Liver (tissue), 9 donors: Measurements from ENCODE around the gene GMPR. TPM values are rescaled to one million over a fixed set of nuclear protein-coding genes. Genes with fewer than 3 reads are reported as not detected.

Source experiments
- DNase-seq: peaks from one replicate; pipeline ENCODE4 v3.0.0-alpha.2; 2017; ENCODE audit warnings: low spot score
- H3K27ac ChIP-seq, 2 donors: one replicate each; pipeline ENCODE4 v1.7.0; 2013; ENCODE audit warnings: inconsistent platforms in 2 of 2, low read length in 2 of 2, control low read depth in 1 of 2, low read depth in 1 of 2, mild to moderate bottlenecking in 1 of 2
- H3K27me3 ChIP-seq, 4 donors: one replicate each; pipeline versions ENCODE4 v1.6.1 to v1.7.0; 2013; ENCODE audit warnings: low read length in 3 of 4, inconsistent platforms in 1 of 4, mild to moderate bottlenecking in 1 of 4, moderate library complexity in 1 of 4; ENCODE audit not compliant: control insufficient read depth in 4 of 4, insufficient read depth in 4 of 4
- H3K36me3 ChIP-seq, 4 donors: one replicate each; pipeline versions ENCODE4 v1.6.1 to v1.7.0; 2013; ENCODE audit warnings: low read length in 3 of 4, mild to moderate bottlenecking in 3 of 4, low read depth in 1 of 4, moderate library complexity in 1 of 4; ENCODE audit not compliant: control insufficient read depth in 4 of 4, insufficient read depth in 3 of 4
- H3K4me1 ChIP-seq, 4 donors: one replicate each; pipeline versions ENCODE4 v1.6.1 to v1.7.0; 2013; ENCODE audit warnings: low read length in 3 of 4, mild to moderate bottlenecking in 3 of 4, moderate library complexity in 1 of 4; ENCODE audit not compliant: control insufficient read depth in 4 of 4, insufficient read depth in 4 of 4
- H3K4me3 ChIP-seq, 3 donors: one replicate each; pipeline versions ENCODE4 v1.6.1 to v1.7.0; 2013; ENCODE audit warnings: low read length in 3 of 3, control low read depth in 1 of 3, low read depth in 1 of 3, mild to moderate bottlenecking in 1 of 3
- H3K9ac ChIP-seq, 2 donors: one replicate each; pipeline ENCODE4 v1.7.0; 2013; ENCODE audit warnings: low read length in 2 of 2, mild to moderate bottlenecking in 2 of 2, moderate library complexity in 2 of 2, control low read depth in 1 of 2, low read depth in 1 of 2
- H3K9me3 ChIP-seq, 4 donors: one replicate each; pipeline versions ENCODE4 v1.6.1 to v1.7.0; 2013; ENCODE audit warnings: low read length in 3 of 4; ENCODE audit not compliant: control insufficient read depth in 4 of 4
- ATF3 ChIP-seq: IDR thresholded peaks from 2 replicates; pipeline ENCODE4 v1.6.1; 2016; ENCODE audit warnings: antibody characterized with exemption
- CTCF ChIP-seq: fragments of 150-350 bp; IDR thresholded peaks from 2 replicates; pipeline ENCODE4 v1.5.1; 2017; ENCODE audit warnings: improper control_type of control experiment, low read depth, low read length; ENCODE audit not compliant: missing input control
- EGR1 ChIP-seq, 2 donors: IDR thresholded peaks; 2 replicates each; pipeline ENCODE4 v1.6.1; 2016 to 2018; ENCODE audit warnings: antibody characterized with exemption in 2 of 2, low read depth in 2 of 2
- FOXA1 ChIP-seq: IDR thresholded peaks from 2 replicates; pipeline ENCODE4 v1.6.1; 2016; ENCODE audit warnings: antibody characterized with exemption
- FOXA2 ChIP-seq: IDR thresholded peaks from 2 replicates; pipeline ENCODE4 v1.6.1; 2016; ENCODE audit warnings: antibody characterized with exemption
- GABPA ChIP-seq, 2 donors: IDR thresholded peaks in 1 of 2; conservative IDR thresholded peaks in 1 of 2; 2 replicates each; pipeline ENCODE4 v1.6.1; 2016; ENCODE audit warnings: antibody characterized with exemption in 2 of 2, mild to moderate bottlenecking in 1 of 2, moderate library complexity in 1 of 2
- HNF4A ChIP-seq, 2 donors: conservative IDR thresholded peaks; 2 replicates each; pipeline ENCODE4 v1.6.1; 2016; ENCODE audit warnings: antibody characterized with exemption in 2 of 2, mild to moderate bottlenecking in 2 of 2
- HNF4G ChIP-seq: IDR thresholded peaks from 2 replicates; pipeline ENCODE4 v1.6.1; 2016; ENCODE audit warnings: antibody characterized with exemption
- JUND ChIP-seq, 2 donors: IDR thresholded peaks; 2 replicates each; pipeline ENCODE4 v1.6.1; 2016; ENCODE audit warnings: antibody characterized with exemption in 2 of 2
- MAX ChIP-seq: IDR thresholded peaks from 2 replicates; pipeline ENCODE4 v1.6.1; 2016; ENCODE audit warnings: antibody characterized with exemption
- NR2F2 ChIP-seq: IDR thresholded peaks from 2 replicates; pipeline ENCODE4 v1.6.1; 2016; ENCODE audit warnings: antibody characterized with exemption
- RAD21 ChIP-seq, 2 donors: IDR thresholded peaks; 2 replicates each; pipeline ENCODE4 v1.6.1; 2016; ENCODE audit warnings: antibody characterized with exemption in 2 of 2, mild to moderate bottlenecking in 2 of 2
- REST ChIP-seq: IDR thresholded peaks from 2 replicates; pipeline ENCODE4 v1.6.1; 2016; ENCODE audit warnings: antibody characterized with exemption, mild to moderate bottlenecking
- RXRA ChIP-seq, 2 donors: IDR thresholded peaks; 2 replicates each; pipeline ENCODE4 v1.6.1; 2017 to 2018; ENCODE audit warnings: antibody characterized with exemption in 2 of 2, mild to moderate bottlenecking in 1 of 2
- SP1 ChIP-seq: IDR thresholded peaks from 2 replicates; pipeline ENCODE4 v1.6.1; 2018; ENCODE audit warnings: antibody characterized with exemption, mild to moderate bottlenecking
- TAF1 ChIP-seq: conservative IDR thresholded peaks from 2 replicates; pipeline ENCODE4 v1.6.1; 2016; ENCODE audit warnings: antibody characterized with exemption, mild to moderate bottlenecking
- YY1 ChIP-seq: IDR thresholded peaks from 2 replicates; pipeline ENCODE4 v1.6.1; 2016; ENCODE audit warnings: antibody characterized with exemption, mild to moderate bottlenecking
- ZBTB33 ChIP-seq: IDR thresholded peaks from 2 replicates; pipeline ENCODE4 v1.6.1; 2016; ENCODE audit warnings: antibody characterized with exemption
- WGBS: extraction: QIAGEN DNeasy Blood & Tissue Kit; methylation state at CpG from one replicate; pipeline ENCODE4 v1.1.7; 2013; 5-methylcytosine and 5-hydroxymethylcytosine counted together
- polyA plus RNA-seq, 2 donors: library from polyadenylated mRNA; stranded (reverse) in 1 of 2; unstranded in 1 of 2; fragments of 200-250 nt in 1 of 2; fragments of >200 nt in 1 of 2; fragmentation: Nextera tagmentation in 1 of 2; extraction: Ambion mirVana in 1 of 2; gene quantifications; one replicate each; pipeline versions ENCODE4 v1.2.1 to v1.2.3, GENCODE V29; 2013 to 2015
- total RNA-seq, 2 donors: library from RNA; depleted of rRNA; stranded (reverse); fragments of >200 nt; gene quantifications; one replicate each; pipeline ENCODE4 v1.2.3, GENCODE V29; 2014
- donor health status: healthy.
- donor health status: healthy.
- donor health status: healthy.
- donor health status: healthy.
- donor health status: healthy.

Gene GMPR
- total and polyA plus RNA-seq, 4 donors, result 2.1 to 50.2 (median 4.2) TPM

- no peak for TF ChIP-seq EGR1 (IDR thresholded peaks at IDR 0.05; ENCODE audit: low read depth in 2 of 2)
- no peak for TF ChIP-seq SP1
- no peak for TF ChIP-seq RXRA (IDR thresholded peaks at IDR 0.05)
- no peak for TF ChIP-seq MAX
- no peak for TF ChIP-seq REST
- TF ChIP-seq FOXA1, result no peak
- no peak for TF ChIP-seq TAF1
- no peak for TF ChIP-seq GABPA (IDR thresholded peaks at IDR 0.05 in 1 of 2, conservative IDR thresholded peaks at IDR 0.05 in 1 of 2)
- no peak for TF ChIP-seq JUND (IDR thresholded peaks at IDR 0.05)
- TF ChIP-seq HNF4A (conservative IDR thresholded peaks at IDR 0.05), result no peak
- TF ChIP-seq CTCF, result no peak
- TF ChIP-seq FOXA2, result no peak
- no peak for TF ChIP-seq RAD21 (IDR thresholded peaks at IDR 0.05)
- no peak for TF ChIP-seq NR2F2
- no peak for TF ChIP-seq HNF4G
- TF ChIP-seq ZBTB33, result no peak
- no peak for TF ChIP-seq ATF3
- TF ChIP-seq YY1, result no peak
- H3K27ac ChIP-seq, result no peak overlapping the region
- no peaks in the 10 kb centered on the region for H3K4me1 ChIP-seq
- no peak overlapping the region for H3K4me3 ChIP-seq
- 97% methylated on average over 3 of the region's 3 CpGs for WGBS
- peaks cover 0 to 6% (median 3%) of the 10 kb centered on the region in 4 donors for H3K36me3 ChIP-seq
- H3K27me3 ChIP-seq, result no peaks in the 10 kb centered on the region
- H3K9ac ChIP-seq, result no peak overlapping the region
- no peaks in the 10 kb centered on the region for H3K9me3 ChIP-seq
- DNase-seq, result no peak
Observed at GRCh38 chr6:16299861-16300260, 61.5 kb downstream of the GMPR start.
